IPS-18c (cell line): ENCODE measurements around the gene MYOZ1.

ENCODE experiments used
- H3K4me3 ChIP-seq: 2 replicates; pipeline ENCODE4 v1.7.0; 2013; ENCODE audit warnings: low read depth, mild to moderate bottlenecking, low read length, moderate library complexity; ENCODE audit not compliant: insufficient read depth
- H3K9me3 ChIP-seq: one replicate; pipeline ENCODE4 v1.6.1; 2013; ENCODE audit warnings: mild to moderate bottlenecking, low read length, moderate library complexity; ENCODE audit not compliant: control insufficient read depth, insufficient read depth

The MYOZ1 gene

GRCh38 chr10:73649876-73650536, 8.7 kb upstream of the MYOZ1 start:
- Histone ChIP-seq H3K4me3 (no peak overlapping the region), H3K9me3 (peaks cover 2% of the 10 kb centered on the region)

DNA sequence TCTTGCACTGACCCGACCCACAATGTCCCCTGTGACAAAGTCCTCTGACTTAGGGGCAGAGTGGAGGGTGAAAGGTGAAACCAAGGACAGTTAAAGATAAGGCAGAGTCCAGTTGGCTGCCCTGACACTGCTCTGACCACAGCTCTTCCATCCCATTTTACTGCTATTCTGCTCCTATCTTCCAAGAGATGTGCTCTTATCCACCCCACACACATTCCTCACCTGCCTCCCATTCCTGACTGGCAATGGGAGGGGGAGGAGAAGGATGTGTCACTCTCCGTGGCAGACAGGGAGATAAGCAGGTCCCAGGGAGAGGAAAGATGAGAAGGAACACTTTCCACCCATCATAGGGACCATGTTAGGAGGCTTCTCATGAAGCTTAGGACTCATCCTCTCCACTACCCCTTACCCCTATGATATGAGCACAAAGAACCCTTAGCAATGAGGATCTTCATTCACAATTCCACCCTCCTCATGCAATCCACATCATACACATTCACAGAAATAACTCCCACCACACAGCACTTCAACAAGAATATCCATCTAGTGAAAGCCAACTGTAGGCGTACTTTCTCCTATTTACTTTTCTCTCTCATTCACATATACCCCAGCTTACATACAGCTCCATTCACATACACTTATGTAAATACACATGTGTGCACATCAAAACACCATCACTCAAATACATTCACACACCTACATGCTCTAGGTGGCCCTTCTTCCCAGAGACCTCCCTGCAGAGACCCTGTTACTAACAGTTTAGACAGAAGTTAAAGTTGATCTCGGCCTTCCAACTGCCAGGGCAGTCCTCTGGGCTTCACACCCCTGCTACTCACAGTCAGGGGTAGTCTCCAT, 7.9 kb upstream of the MYOZ1 start:
- H3K4me3 ChIP-seq, result no peak overlapping the region

DNA sequence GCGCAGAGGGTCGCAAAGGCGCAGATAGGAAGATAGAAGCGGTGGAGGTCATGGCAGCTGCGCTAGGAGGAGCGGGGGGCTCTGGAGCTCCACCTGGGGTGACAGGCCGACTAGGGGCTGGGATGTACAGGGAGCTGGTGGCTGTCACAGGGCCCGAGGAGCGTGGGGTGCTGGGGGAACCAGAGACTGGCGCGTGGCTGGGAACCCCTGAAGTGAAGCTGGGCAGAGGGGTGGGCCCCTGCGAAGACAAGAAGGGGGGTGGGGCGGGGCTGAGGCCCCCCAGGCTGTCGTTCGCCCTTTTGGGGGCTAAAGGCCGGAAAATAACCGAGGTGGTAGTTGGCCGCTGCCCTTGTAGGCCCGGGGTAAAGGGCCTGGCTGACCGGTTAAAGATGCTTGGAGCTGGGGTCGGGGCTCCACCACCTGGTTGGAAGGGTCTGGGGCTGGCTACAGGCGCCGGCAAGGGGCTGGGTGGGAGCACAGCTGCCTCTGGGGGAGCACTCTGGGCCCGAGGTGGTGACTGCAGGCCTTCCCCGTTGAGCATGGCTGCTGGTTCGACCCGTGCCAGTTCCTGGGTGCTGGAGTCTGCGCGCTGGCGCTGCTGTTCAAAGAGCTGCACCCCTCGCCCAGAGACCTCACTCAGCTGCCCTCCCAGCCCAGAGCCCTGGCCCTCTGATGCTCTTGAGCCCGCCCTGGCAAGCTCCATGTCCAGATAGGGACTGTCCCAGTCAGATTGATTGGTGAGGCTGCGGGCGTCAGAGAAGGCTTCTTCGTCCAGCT, 6.8 kb upstream of the MYOZ1 start:
- H3K9me3 ChIP-seq, result peaks cover 2% of the 10 kb centered on the region
- H3K4me3 ChIP-seq, result peak overlapping the region; percentile 53

More for the DNA sequence above, 7.9 kb upstream of the MYOZ1 start:
- H3K9me3 ChIP-seq, result peaks cover 2% of the 10 kb centered on the region

DNA sequence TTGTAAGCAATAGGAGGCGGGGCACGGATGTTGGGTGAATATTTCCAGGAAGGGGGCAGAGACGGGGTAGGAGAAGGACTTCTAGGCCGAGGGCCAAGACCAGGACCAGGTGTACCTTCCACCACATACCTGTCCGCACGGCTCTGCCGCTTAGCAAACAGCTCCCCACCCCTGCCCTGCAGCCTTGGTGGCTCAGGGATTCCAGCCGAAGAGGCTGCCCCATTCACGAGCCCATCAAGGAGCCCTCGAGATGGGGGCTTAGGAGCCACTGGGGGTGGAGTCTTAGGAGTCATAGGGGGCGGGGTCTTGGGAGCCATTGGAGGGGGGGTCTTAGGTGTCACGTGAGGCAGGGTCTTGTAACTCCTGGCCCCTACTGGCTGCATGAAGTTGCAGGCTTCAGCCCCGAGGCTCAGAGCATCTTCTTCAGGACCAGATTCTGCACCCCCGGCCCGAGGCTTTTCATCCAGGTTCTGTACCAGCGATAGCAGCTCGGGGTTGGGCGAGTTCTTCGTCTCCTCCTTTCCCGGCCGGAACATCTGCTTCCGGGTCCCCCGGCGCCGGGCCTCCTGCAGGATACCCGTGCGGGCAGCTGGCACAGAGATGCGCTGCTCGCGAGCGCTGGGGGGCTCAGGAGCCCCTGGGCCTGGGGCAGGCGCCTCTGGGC, 6.1 kb upstream of the MYOZ1 start:
- peak overlapping the region; percentile 53; the same call in 1 of the 2 replicates for H3K4me3 ChIP-seq
- peaks cover 2% of the 10 kb centered on the region for H3K9me3 ChIP-seq

DNA sequence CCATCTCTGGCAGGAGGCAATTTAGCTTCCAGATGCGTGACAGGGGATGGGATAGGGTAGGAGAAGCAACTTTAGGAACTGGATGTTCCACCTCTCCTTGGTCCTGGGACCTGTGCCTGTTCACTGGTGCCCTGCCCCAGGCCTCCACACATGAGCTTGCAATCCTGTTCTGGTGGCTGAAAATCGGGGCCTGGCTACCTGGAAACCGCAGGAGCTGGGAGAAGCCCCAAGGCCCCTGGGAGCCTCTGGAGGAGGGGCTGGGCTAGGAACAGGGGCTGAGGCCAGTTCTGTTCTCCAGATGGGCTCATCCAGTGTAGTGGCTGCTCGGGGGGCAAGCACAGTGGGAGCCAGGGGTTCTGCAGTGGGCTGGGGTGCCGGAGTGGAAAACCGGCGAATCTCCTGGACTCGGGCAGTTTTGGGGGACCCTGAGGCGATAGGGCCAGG, 5.3 kb upstream of the MYOZ1 start:
- peaks cover 2% of the 10 kb centered on the region for H3K9me3 ChIP-seq
- H3K4me3 ChIP-seq, result peak overlapping the region; percentile 53; the same call in 1 of the 2 replicates

DNA sequence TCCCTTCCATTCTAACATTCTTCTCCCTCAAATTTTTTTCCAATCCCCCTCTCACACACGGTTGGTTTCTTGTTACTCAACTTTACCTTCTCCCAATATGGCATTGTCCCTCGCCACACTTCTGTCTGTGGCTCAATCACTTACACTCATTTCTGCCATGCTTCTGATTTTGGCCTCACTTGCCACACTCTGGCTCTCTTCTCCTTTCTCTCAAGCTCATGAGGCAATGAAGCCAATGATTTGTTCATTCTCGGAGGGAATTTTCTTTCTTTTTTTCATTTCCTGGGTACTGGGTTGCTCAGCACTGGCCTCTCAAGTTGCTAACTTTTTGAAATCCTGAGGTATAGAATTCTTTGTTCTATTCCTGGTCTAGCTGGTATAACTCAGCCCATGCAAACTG, 4.0 kb upstream of the MYOZ1 start:
- Histone ChIP-seq H3K9me3 (peaks cover 2% of the 10 kb centered on the region), H3K4me3 (no peak overlapping the region)

DNA sequence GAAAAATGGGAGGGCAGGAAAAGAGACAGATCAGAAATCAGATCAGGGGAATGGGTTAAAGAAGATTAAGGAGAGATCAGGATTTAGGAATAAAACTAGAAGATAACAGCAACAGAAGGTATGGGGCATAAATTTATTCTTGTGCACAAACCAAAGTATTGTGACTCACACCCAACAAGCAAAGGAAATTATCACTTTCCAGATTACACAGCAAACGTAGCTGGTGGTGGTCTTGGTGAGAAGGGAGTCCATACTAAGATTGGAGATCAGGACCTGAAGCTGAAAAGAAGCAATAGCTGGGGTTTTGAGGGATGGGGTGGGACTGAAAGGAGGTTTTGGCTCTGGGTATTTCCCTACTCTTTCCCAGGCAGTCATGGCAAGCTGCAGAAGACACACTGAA, 3.5 kb upstream of the MYOZ1 start:
- Histone ChIP-seq H3K4me3 (no peak overlapping the region), H3K9me3 (peaks cover 2% of the 10 kb centered on the region)

DNA sequence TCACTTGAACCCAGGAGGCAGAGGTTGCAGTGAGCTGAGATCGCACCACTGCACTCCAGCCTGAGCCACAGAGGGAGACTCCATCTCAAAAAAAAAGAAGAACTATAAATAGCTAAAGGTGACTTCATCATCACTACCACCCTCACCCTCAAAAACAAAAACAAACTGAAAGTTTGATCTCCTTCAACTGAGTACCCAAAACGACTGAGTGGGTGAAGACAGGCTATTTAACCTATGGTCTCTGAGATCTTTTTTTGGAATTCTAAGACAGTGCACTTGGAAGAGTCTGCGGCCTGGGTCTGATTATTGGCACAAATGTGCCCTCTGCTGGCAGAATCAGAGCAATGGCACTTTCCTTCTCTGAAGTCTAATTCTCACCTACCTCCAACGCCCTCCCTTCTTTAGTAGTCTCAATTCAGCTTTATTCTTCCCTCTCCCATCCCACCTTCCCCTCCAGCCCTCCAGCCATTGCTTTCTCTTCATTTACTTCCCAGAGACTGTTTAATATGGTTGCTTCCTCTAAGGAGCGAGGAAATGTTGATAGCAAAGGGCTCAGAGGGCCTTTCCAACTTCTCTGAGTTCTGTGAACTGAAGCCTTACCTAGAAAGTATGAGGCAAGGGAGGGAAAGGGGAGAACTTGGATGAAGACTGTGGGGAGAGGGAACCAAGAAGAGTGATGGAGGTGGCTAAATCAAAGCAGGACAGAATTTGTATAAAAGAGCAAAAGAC, 2.9 kb upstream of the MYOZ1 start:
- Histone ChIP-seq H3K4me3 (no peak overlapping the region), H3K9me3 (peaks cover 2% of the 10 kb centered on the region)

DNA sequence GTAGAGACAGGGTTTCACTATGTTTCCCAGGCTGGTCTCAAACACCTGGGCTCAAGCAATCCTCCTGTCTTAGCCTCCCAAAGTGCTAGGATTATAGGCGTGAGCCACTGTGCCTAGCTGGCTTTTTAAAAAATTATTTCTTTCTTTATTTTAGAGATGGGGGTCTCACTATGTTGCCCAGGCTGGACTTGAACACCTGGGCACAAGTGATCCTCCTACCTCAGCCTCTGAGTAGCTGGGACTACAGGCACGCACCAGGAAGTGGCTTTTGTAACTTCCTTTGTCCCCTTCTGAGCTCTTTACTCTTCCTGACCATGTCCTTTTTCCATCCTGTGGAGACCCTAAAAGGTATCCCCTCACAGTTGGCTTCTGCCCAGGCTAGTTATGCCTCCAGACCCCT, 2.1 kb upstream of the MYOZ1 start:
- no peak overlapping the region for H3K4me3 ChIP-seq
- H3K9me3 ChIP-seq, result peaks cover 2% of the 10 kb centered on the region

DNA sequence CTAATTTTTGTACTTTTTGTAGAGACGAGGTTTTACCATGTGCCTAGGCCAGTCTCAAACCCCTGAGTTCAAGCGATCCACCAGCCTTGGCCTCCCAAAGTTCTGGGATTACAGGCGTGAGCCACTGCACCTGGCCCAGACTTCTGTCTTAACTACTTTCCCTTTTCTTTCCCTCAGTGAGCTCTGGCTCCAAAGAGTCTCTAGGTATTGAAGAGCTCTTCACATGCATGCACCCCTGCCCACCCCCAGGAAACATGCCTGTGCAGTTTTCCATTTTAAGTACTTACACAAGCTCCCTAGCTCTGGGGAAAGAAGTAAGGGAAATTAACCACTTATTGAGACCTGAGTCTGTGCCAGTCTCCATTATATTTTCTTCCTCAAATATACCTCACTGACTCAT, 2.0 kb downstream of the MYOZ1 start:
- H3K4me3 ChIP-seq, result no peak overlapping the region
- no peaks in the 10 kb centered on the region for H3K9me3 ChIP-seq

GRCh38 chr10:73635781-73636180, 5.5 kb downstream of the MYOZ1 start:
- Histone ChIP-seq H3K9me3 (no peaks in the 10 kb centered on the region), H3K4me3 (no peak overlapping the region)

DNA sequence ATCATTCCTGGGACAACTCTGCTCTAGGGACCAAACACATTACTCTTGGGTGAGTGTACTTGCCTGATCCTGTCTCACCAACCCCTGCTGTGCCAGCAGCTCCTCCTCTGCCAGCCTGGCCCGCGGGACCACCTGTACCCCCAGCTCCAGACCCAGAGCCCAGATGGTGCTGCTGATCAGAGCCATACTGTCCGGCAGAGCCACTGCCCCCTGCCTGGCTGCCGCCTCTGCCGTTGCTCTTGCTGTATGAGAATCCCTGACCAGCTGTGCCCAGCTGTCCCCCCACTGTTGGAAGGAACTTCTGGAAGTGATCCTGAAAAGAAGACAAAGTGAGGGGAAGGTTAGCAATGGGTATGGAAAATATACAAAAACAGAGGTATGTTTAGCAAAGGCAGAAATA, 6.9 kb downstream of the MYOZ1 start:
- no peaks in the 10 kb centered on the region for H3K9me3 ChIP-seq
- no peak overlapping the region for H3K4me3 ChIP-seq

- H3K4me3 ChIP-seq, result no peak overlapping the region
- no peaks in the 10 kb centered on the region for H3K9me3 ChIP-seq
These were observed 12.1 kb downstream of the MYOZ1 start for GRCh38 chr10:73629165-73629564.

GRCh38 chr10:73628405-73628804, 12.9 kb downstream of the MYOZ1 start:
- no peaks in the 10 kb centered on the region for H3K9me3 ChIP-seq
- no peak overlapping the region for H3K4me3 ChIP-seq

DNA sequence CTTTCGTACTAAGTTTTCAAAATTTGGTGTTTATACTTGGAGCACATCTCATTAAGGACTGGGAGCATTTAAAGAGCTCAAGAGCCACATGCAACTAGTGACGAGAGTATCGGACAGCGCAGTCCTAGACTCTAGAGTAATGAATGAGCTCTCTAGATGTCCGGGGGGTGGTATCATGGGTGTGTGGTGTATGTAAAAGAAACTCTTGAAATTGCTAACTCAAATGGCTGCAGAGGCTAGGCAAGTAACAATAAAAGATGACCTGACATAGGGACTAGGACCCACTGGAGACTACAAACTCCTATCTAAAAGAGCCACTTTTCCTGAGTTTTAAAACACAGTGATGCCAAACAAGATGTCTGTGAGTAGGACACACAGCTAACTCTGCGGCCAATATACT, 14.0 kb downstream of the MYOZ1 start:
- H3K4me3 ChIP-seq, result no peak overlapping the region
- H3K9me3 ChIP-seq, result no peaks in the 10 kb centered on the region

DNA sequence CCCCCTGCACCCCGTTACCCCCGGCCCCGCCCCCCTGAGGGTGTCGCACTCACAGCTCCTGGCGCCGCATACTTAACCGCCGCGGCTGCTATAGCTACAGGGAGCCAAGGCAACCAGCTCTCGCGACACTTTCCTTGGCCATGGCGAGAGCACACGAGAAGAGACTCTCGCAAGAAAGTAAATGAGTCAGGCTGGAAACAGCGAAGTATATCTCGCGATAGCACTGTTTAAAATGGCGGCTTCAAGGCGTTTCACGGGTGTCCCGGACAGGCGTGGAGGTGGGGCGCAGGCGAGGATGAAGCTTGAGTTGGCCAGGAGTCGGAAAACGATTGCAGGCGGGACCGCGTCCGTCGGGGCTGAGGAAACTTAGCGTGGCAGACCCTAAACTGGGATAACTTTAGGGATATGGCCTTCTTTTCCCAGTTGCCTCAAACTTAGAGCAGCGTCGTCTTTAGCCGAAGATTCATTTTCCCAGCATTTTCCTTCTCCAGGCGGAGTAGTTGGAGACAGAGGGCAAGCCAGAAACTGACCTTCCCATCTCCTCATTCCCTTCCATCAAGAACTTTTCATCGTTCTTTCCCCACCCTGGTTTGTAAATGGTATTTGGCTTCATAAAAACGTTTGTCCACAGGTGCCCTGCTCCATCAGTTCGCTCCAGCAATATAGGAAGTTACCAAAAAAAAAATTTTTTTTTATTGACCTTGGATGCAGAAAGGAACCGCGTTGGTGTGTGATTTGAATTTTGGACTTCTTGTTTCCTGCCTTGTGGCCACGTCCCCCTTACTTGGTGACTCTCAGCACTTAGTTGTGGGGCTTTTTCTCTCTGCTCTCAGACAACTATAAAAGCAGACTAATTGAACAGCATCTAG, 15.2 kb downstream of the MYOZ1 start:
- peak overlapping the region; percentile 99 for H3K4me3 ChIP-seq
- no peaks in the 10 kb centered on the region for H3K9me3 ChIP-seq
